Measurements from ENCODE around the gene PAX5. TPM values are rescaled to one million over a fixed set of nuclear protein-coding genes. Genes with fewer than 3 reads are reported as not detected.
A peak's percentile ranks its signal among the peaks of the same experiment; 100 is the strongest.

The PAX5 gene
- total and polyA plus RNA-seq, 2 donors (not counting 1 experiment from before 2014, with no cell fraction given): 196 to 275 TPM

GRCh38 chr9:36961051-36961450, 73.0 kb downstream of the PAX5 start:
- H3K4me1 Mint-ChIP-seq: peaks cover 36% of the 10 kb centered on the region

GRCh38 chr9:36960575-36960955, 73.5 kb downstream of the PAX5 start:
- peak overlapping the region in 1 of 2 donors; percentile 53 for H3K27ac ChIP-seq (ENCODE audit: low read length in 2 of 2)
- peak overlapping the region; percentile 72 for H3K27ac Mint-ChIP-seq
- peaks cover 98% of the 10 kb centered on the region for H4K20me1 ChIP-seq (ENCODE audit: control insufficient read depth, insufficient read depth, low read length, poor library complexity, severe bottlenecking)
- H3K9ac ChIP-seq (ENCODE audit: low read length): no peak overlapping the region
- no peak overlapping the region for H3K4me3 ChIP-seq (ENCODE audit: control extremely low read depth in 1 of 5, extremely low read depth in 1 of 5, insufficient read depth in 1 of 5, low read depth in 2 of 5, low read length in 4 of 5)
- H3K9me3 Mint-ChIP-seq (ENCODE audit: insufficient read depth): no peaks in the 10 kb centered on the region
- no peaks in the 10 kb centered on the region for H3K9me3 ChIP-seq (ENCODE audit: control extremely low read depth in 1 of 3, control insufficient read depth in 2 of 3, insufficient read depth in 1 of 3, low read length in 2 of 3)
- intact Hi-C loops (cut with micrococcal nuclease): no loop called here
- TF ChIP-seq CTCF (IDR thresholded peaks at IDR 0.05) (no peak), EZH2 (IDR thresholded peaks at IDR 0.05; ENCODE audit: borderline replicate concordance, insufficient read depth, low read depth, low read length, poor library complexity, severe bottlenecking) (no peak)
- no peak for DNase-seq
- WGBS (ENCODE audit: insufficient coverage): 98% methylated on average over 6 of the region's 7 CpGs
- H3K27me3 ChIP-seq (replicated peaks in 1 of 4; ENCODE audit: control extremely low read depth in 1 of 4, control insufficient read depth in 3 of 4, insufficient read depth in 4 of 4, low read length in 3 of 4): no peaks in the 10 kb centered on the region
- H3K79me2 ChIP-seq (ENCODE audit: control insufficient read depth, insufficient read depth, low read length): peaks cover 100% of the 10 kb centered on the region
- H3K4me1 ChIP-seq (ENCODE audit: control insufficient read depth in 2 of 2, insufficient read depth in 2 of 2, low read length in 2 of 2): peaks cover 0 to 5% of the 10 kb centered on the region in 2 donors
- ChIA-PET CTCF (no interaction called here), POLR2A (no interaction called here)
- no peaks in the 10 kb centered on the region for H3K27me3 Mint-ChIP-seq
- H3K4me1 Mint-ChIP-seq: peaks cover 39% of the 10 kb centered on the region
- H2AFZ ChIP-seq (ENCODE audit: insufficient read depth, low read depth, low read length, poor library complexity, severe bottlenecking): no peak overlapping the region
- H3K36me3 ChIP-seq (replicated peaks in 1 of 2; ENCODE audit: control extremely low read depth in 1 of 2, control insufficient read depth in 1 of 2, extremely low read depth in 1 of 2, insufficient read depth in 2 of 2, low read length in 1 of 2): peaks cover 0 to 92% of the 10 kb centered on the region in 2 experiments
- no peak for ATAC-seq (ENCODE audit: low read depth)
- H3K4me2 ChIP-seq (replicated peaks; ENCODE audit: low read depth, low read length, poor library complexity, severe bottlenecking): no peak overlapping the region
- H3K4me3 Mint-ChIP-seq: no peak overlapping the region

More at GRCh38 chr9:36961051-36961450, 73.0 kb downstream of the PAX5 start:
- Mint-ChIP-seq H3K9me3 (ENCODE audit: insufficient read depth) (no peaks in the 10 kb centered on the region), H3K27ac (peak overlapping the region; percentile 72), H3K27me3 (no peaks in the 10 kb centered on the region), H3K4me3 (no peak overlapping the region)
- H3K36me3 ChIP-seq (replicated peaks in 1 of 2; ENCODE audit: control extremely low read depth in 1 of 2, control insufficient read depth in 1 of 2, extremely low read depth in 1 of 2, insufficient read depth in 2 of 2, low read length in 1 of 2): peaks cover 0 to 95% of the 10 kb centered on the region in 2 experiments
- intact Hi-C loops (cut with micrococcal nuclease): no loop called here
- H3K27me3 ChIP-seq (replicated peaks in 1 of 4; ENCODE audit: control extremely low read depth in 1 of 4, control insufficient read depth in 3 of 4, insufficient read depth in 4 of 4, low read length in 3 of 4): no peaks in the 10 kb centered on the region
- POLR2A ChIA-PET: interaction anchor here (0.6 kb wide), 1 partner anchor 442 kb away, joined by 3 read pairs; no protein-coding TSS in a partner anchor
- peak overlapping the region in 1 of 2 donors; percentile 53 for H3K27ac ChIP-seq (ENCODE audit: low read length in 2 of 2)
- no peaks in the 10 kb centered on the region for H3K9me3 ChIP-seq (ENCODE audit: control extremely low read depth in 1 of 3, control insufficient read depth in 2 of 3, insufficient read depth in 1 of 3, low read length in 2 of 3)
- H3K4me3 ChIP-seq (ENCODE audit: control extremely low read depth in 1 of 5, extremely low read depth in 1 of 5, insufficient read depth in 1 of 5, low read depth in 2 of 5, low read length in 4 of 5): no peak overlapping the region
- H3K79me2 ChIP-seq (ENCODE audit: control insufficient read depth, insufficient read depth, low read length): peaks cover 100% of the 10 kb centered on the region
- TF ChIP-seq EZH2 (IDR thresholded peaks at IDR 0.05; ENCODE audit: borderline replicate concordance, insufficient read depth, low read depth, low read length, poor library complexity, severe bottlenecking): no peak
- no peak for TF ChIP-seq CTCF (IDR thresholded peaks at IDR 0.05)
- H3K9ac ChIP-seq (ENCODE audit: low read length): no peak overlapping the region
- H4K20me1 ChIP-seq (ENCODE audit: control insufficient read depth, insufficient read depth, low read length, poor library complexity, severe bottlenecking): peaks cover 100% of the 10 kb centered on the region
- peaks cover 0 to 5% of the 10 kb centered on the region in 2 donors for H3K4me1 ChIP-seq (ENCODE audit: control insufficient read depth in 2 of 2, insufficient read depth in 2 of 2, low read length in 2 of 2)
- DNase-seq: no peak
- CTCF ChIA-PET: interaction anchor here (0.6 to 1.5 kb wide), 3 partner anchors 12 to 40 kb away, joined by 3 to 6 read pairs (median 3); no protein-coding TSS in a partner anchor
- no peak overlapping the region for H3K4me2 ChIP-seq (replicated peaks; ENCODE audit: low read depth, low read length, poor library complexity, severe bottlenecking)
- WGBS (ENCODE audit: insufficient coverage): 67% methylated on average over 2 of the region's 4 CpGs
- H2AFZ ChIP-seq (ENCODE audit: insufficient read depth, low read depth, low read length, poor library complexity, severe bottlenecking): no peak overlapping the region
- ATAC-seq (ENCODE audit: low read depth): no peak

All from B cell (primary cell).